ENCODE results near the gene MFSD11.

DNA sequence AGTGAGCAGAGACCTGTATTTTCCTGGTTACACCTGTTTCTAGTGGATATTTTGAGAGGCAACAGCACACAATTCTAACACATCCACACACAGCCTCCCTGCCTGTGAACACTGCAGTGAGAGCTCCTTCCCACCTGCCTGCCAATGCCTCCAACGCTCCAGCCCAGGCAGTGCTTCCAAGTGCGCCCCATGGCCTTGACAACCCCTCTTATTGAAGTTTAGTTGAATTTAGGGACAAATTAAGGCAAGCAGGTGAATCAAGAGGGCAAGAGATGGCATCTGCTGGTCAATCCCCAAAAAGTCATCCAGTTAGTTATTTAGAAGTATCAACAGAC is 22.5 kb upstream of the MFSD11 start:
- no peak for TF ChIP-seq POLR2AphosphoS5 (IDR thresholded peaks at IDR 0.05)
- TF ChIP-seq, protein P1, sequence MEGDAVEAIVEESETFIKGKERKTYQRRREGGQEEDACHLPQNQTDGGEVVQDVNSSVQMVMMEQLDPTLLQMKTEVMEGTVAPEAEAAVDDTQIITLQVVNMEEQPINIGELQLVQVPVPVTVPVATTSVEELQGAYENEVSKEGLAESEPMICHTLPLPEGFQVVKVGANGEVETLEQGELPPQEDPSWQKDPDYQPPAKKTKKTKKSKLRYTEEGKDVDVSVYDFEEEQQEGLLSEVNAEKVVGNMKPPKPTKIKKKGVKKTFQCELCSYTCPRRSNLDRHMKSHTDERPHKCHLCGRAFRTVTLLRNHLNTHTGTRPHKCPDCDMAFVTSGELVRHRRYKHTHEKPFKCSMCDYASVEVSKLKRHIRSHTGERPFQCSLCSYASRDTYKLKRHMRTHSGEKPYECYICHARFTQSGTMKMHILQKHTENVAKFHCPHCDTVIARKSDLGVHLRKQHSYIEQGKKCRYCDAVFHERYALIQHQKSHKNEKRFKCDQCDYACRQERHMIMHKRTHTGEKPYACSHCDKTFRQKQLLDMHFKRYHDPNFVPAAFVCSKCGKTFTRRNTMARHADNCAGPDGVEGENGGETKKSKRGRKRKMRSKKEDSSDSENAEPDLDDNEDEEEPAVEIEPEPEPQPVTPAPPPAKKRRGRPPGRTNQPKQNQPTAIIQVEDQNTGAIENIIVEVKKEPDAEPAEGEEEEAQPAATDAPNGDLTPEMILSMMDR (IDR thresholded peaks at IDR 0.05 in 8 of 11, conservative IDR thresholded peaks at IDR 0.05 in 3 of 11), result no peak

All from spleen (tissue), 7 donors.